Activated CD8-positive, alpha-beta T cell treated with anti-CD3 and anti-CD28 coated beads for 36 hours (primary cell): ENCODE measurements around the gene ABHD14A. TPM values are rescaled to one million over a fixed set of nuclear protein-coding genes. Genes with fewer than 3 reads are reported as not detected.

Experiments
- ATAC-seq: fragments of 200-7000 bp; cut with Tn5 transposase; one replicate; pipeline ENCODE4 v1.10.0; 2021; ENCODE audit warnings: mild to moderate bottlenecking, moderate library complexity
- CTCF ChIA-PET: fragments of 350-600 bp; sonication (Branson Sonifier 250); formaldehyde crosslinking; loops from one replicate; lab custom pipeline; 2021; ENCODE audit warnings: antibody characterized with exemption; lab: Charles Lee
- POLR2A ChIA-PET: fragments of 350-600 bp; sonication (Branson Sonifier 250); formaldehyde crosslinking; loops from one replicate; lab custom pipeline; 2021; ENCODE audit warnings: antibody characterized with exemption; lab: Charles Lee
- DNase-seq: peaks from one replicate; pipeline ENCODE4 v3.0.0-alpha.2; 2020
- H3K27ac Mint-ChIP-seq: one replicate; pipeline ENCODE4 v1.8.0; 2021; ENCODE audit warnings: mild to moderate bottlenecking, mixed read lengths
- H3K27me3 Mint-ChIP-seq: one replicate; pipeline ENCODE4 v1.8.0; 2021; ENCODE audit warnings: mixed read lengths
- H3K36me3 Mint-ChIP-seq: one replicate; pipeline ENCODE4 v1.8.0; 2021; ENCODE audit warnings: low read depth, mixed read lengths
- H3K4me1 Mint-ChIP-seq: one replicate; pipeline ENCODE4 v1.8.0; 2021; ENCODE audit warnings: low read depth, mixed read lengths
- H3K4me3 Mint-ChIP-seq: one replicate; pipeline ENCODE4 v1.8.0; 2021; ENCODE audit warnings: mild to moderate bottlenecking, moderate library complexity, mixed read lengths
- H3K9me3 Mint-ChIP-seq: one replicate; pipeline ENCODE4 v1.8.0; 2021; ENCODE audit warnings: mixed read lengths
- CTCF ChIP-seq: fragments of 200-600 bp; IDR thresholded peaks from one replicate; pipeline ENCODE4 v1.8.0; 2022; ENCODE audit warnings: antibody characterized with exemption, mild to moderate bottlenecking
- intact Hi-C: fragments of 100-400 bp; cut with micrococcal nuclease; formaldehyde crosslinking; loops from one replicate; pipeline ENCODE4 v1.10.0; 2022
- total RNA-seq, 2 experiments: library from RNA; stranded (reverse); gene quantifications; one replicate each; pipeline ENCODE4 v1.2.3, GENCODE V29; 2021

Gene ABHD14A
- total RNA-seq, 2 experiments from 2014 or later = 8.9 to 9.5 TPM

- intact Hi-C loops = no loop called here
- ChIA-PET POLR2A (interaction anchor here (1.2 kb wide), 1 partner anchor 10 kb away, joined by 3 read pairs; the partner anchor contains the start of gene RPL29), CTCF (interaction anchor here (0.9 to 6.2 kb wide), 4 partner anchors 112 to 140 kb away, joined by 3 to 83 read pairs (median 3); no protein-coding TSS in a partner anchor)
- H3K27ac Mint-ChIP-seq = no peak overlapping the region
- no peaks in the 10 kb centered on the region for H3K9me3 Mint-ChIP-seq
- H3K4me1 Mint-ChIP-seq = peaks cover 10% of the 10 kb centered on the region
- no peaks in the 10 kb centered on the region for H3K27me3 Mint-ChIP-seq
- TF ChIP-seq CTCF = no peak
- no peak overlapping the region for H3K4me3 Mint-ChIP-seq
- no peak for DNase-seq
- ATAC-seq = no peak
- no peaks in the 10 kb centered on the region for H3K36me3 Mint-ChIP-seq
These were observed 31.4 kb downstream of the ABHD14A start for GRCh38 chr3:52006017-52006819.

GRCh38 chr3:52006820-52007133, 31.9 kb downstream of the ABHD14A start:
- Mint-ChIP-seq H3K9me3 (no peaks in the 10 kb centered on the region), H3K27ac (no peak overlapping the region), H3K4me1 (peaks cover 8% of the 10 kb centered on the region), H3K4me3 (no peak overlapping the region), H3K27me3 (no peaks in the 10 kb centered on the region), H3K36me3 (no peaks in the 10 kb centered on the region)
- intact Hi-C loops = no loop called here
- ChIA-PET POLR2A (no interaction called here), CTCF (interaction anchor here (1.0 kb wide), 1 partner anchor 138 kb away, joined by 3 read pairs; no protein-coding TSS in a partner anchor)
- no peak for TF ChIP-seq CTCF
- no peak for ATAC-seq
- DNase-seq = no peak

- Mint-ChIP-seq H3K27ac (no peak overlapping the region), H3K9me3 (no peaks in the 10 kb centered on the region), H3K4me1 (peaks cover 8% of the 10 kb centered on the region), H3K36me3 (no peaks in the 10 kb centered on the region), H3K4me3 (no peak overlapping the region), H3K27me3 (no peaks in the 10 kb centered on the region)
- no peak for ATAC-seq
- no peak for DNase-seq
- intact Hi-C loops = no loop called here
- no peak for TF ChIP-seq CTCF
- ChIA-PET CTCF (interaction anchor here (0.9 to 1.0 kb wide), 2 partner anchors 9 to 138 kb away, joined by 3 read pairs; no protein-coding TSS in a partner anchor), POLR2A (interaction anchor here (0.6 kb wide), 1 partner anchor 26 kb away, joined by 3 read pairs; no protein-coding TSS in a partner anchor)
These were observed 32.4 kb downstream of the ABHD14A start for GRCh38 chr3:52007291-52007690.

- CTCF ChIA-PET = interaction anchor here (3.0 kb wide), 1 partner anchor 113 kb away, joined by 8 read pairs; no protein-coding TSS in a partner anchor
- no peak for TF ChIP-seq CTCF
These were observed 35.6 kb downstream of the ABHD14A start for GRCh38 chr3:52010431-52010830.

GRCh38 chr3:52012699-52013098, 37.8 kb downstream of the ABHD14A start:
- POLR2A ChIA-PET = no interaction called here
- Mint-ChIP-seq H3K4me1 (no peaks in the 10 kb centered on the region), H3K4me3 (no peak overlapping the region), H3K27me3 (no peaks in the 10 kb centered on the region), H3K36me3 (no peaks in the 10 kb centered on the region), H3K9me3 (no peaks in the 10 kb centered on the region), H3K27ac (no peak overlapping the region)
- no peak for TF ChIP-seq CTCF
- CTCF ChIA-PET = interaction anchor here (1.0 to 3.0 kb wide), 6 partner anchors 12 to 415 kb away, joined by 3 to 8 read pairs (median 4); no protein-coding TSS in a partner anchor
- intact Hi-C loops = no loop called here
- no peak for DNase-seq
- no peak for ATAC-seq

More at GRCh38 chr3:52010431-52010830, 35.6 kb downstream of the ABHD14A start:
- DNase-seq (no peak), ATAC-seq (no peak)
- POLR2A ChIA-PET = no interaction called here
- no peaks in the 10 kb centered on the region for H3K27me3 Mint-ChIP-seq
- no peaks in the 10 kb centered on the region for H3K9me3 Mint-ChIP-seq
- intact Hi-C loops = no loop called here
- H3K36me3 Mint-ChIP-seq = no peaks in the 10 kb centered on the region
- no peak overlapping the region for H3K27ac Mint-ChIP-seq
- H3K4me1 Mint-ChIP-seq = peaks cover 8% of the 10 kb centered on the region
- no peak overlapping the region for H3K4me3 Mint-ChIP-seq
